Muscle of leg (tissue), 11 donors: ENCODE measurements around the gene KRT4. TPM values are rescaled to one million over a fixed set of nuclear protein-coding genes. Genes with fewer than 3 reads are reported as not detected.

Experiments
- DNase-seq: peaks from one replicate; pipeline ENCODE4 v3.0.0; 2013
- H3K27ac ChIP-seq: one replicate; pipeline ENCODE4 v1.5.1; 2013; ENCODE audit warnings: mild to moderate bottlenecking, low read length, control low read depth
- H3K27me3 ChIP-seq: one replicate; pipeline ENCODE4 v1.6.1; 2013; ENCODE audit warnings: low read length; ENCODE audit not compliant: control insufficient read depth, insufficient read depth
- H3K36me3 ChIP-seq: one replicate; pipeline ENCODE4 v1.6.1; 2013; ENCODE audit warnings: low read length; ENCODE audit not compliant: control insufficient read depth, insufficient read depth
- H3K4me1 ChIP-seq: one replicate; pipeline ENCODE4 v1.6.1; 2013; ENCODE audit warnings: low read length; ENCODE audit not compliant: control insufficient read depth, insufficient read depth
- H3K4me3 ChIP-seq: one replicate; pipeline ENCODE4 v1.5.1; 2013; ENCODE audit warnings: low read length, control low read depth
- H3K9me3 ChIP-seq: replicated peaks from 2 replicates; pipeline ENCODE4 v1.6.1; 2013; ENCODE audit warnings: low read depth, low read length; ENCODE audit not compliant: control insufficient read depth
- WGBS: methylation state at CpG from one replicate; pipeline ENCODE4 v1.1.5; 2013; ENCODE audit warnings: missing lambda C conversion rate; ENCODE audit not compliant: insufficient coverage; 5-methylcytosine and 5-hydroxymethylcytosine counted together
- polyA plus RNA-seq, 8 donors: library from polyadenylated mRNA; unstranded; fragments of 120-200 nt; gene quantifications; one replicate each; pipeline versions ENCODE4 v1.2.1 to v1.2.3, GENCODE V29; 2013; ENCODE audit warnings: inconsistent platforms in 1 of 8, low replicate concordance in 1 of 8; ENCODE audit not compliant: insufficient read length in 8 of 8, insufficient read depth in 1 of 8
- total RNA-seq: library from RNA; stranded (reverse); fragments of 120-200 nt; gene quantifications from one replicate; pipeline ENCODE4 v1.2.4, GENCODE V29; 2013

The KRT4 gene
- total and polyA plus RNA-seq, 9 donors = 0.04 to 178 (median 0.44) TPM; not detected in 1

GRCh38 chr12:52781399-52782082 lies 32.4 kb downstream of the KRT4 start:
- peaks cover 12% of the 10 kb centered on the region for H3K27me3 ChIP-seq
- no peak for DNase-seq
- H3K27ac ChIP-seq = no peak overlapping the region
- H3K9me3 ChIP-seq = no peaks in the 10 kb centered on the region
- no peaks in the 10 kb centered on the region for H3K36me3 ChIP-seq
- H3K4me3 ChIP-seq = no peak overlapping the region
- 80% methylated on average over 1 of the region's 4 CpGs for WGBS
- no peaks in the 10 kb centered on the region for H3K4me1 ChIP-seq

DNA sequence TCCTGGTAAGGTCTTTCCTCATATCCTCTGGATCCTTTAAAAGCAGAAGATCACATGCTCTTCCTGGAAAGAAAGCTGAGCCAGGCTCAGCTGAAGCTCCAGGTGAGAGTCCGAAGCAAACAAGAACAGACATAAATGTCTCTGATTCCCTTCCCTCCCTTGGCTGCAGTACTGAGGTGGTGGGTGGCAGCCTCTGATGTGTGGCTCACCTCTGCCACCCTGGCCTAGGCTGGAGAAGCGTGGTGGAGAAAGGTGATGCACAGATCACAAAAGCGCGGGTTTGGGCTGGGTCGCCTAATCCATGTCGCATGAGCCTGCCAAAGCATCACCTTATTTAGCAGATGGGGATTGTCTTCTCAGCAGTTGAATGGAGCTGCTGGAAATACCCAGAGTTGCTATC lies 34.0 kb downstream of the KRT4 start:
- Histone ChIP-seq H3K36me3 (no peaks in the 10 kb centered on the region), H3K4me1 (no peaks in the 10 kb centered on the region), H3K27ac (no peak overlapping the region), H3K9me3 (no peaks in the 10 kb centered on the region), H3K27me3 (peaks cover 18% of the 10 kb centered on the region), H3K4me3 (no peak overlapping the region)
- DNase-seq = no peak
- WGBS = 100% methylated on average over 4 of the region's 6 CpGs

DNA sequence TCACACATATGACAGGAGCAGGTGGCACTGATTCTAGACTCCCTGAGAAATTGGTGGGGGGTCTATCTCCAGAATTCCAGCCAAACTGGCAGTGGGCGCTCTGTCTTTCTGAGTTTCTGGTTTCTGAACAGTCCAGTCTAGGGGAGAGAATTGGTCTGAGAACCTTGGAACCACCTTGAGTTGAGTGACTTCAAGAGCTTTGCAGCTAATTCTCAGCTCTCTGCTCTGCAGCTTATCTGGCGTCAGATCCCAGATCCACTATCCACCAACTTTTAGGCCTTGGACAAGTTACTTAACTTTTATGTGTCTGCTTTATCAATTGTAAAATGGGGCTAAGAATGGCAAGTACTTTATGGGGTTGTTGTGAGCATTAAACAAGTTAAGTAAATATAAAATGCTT lies 35.1 kb downstream of the KRT4 start:
- no peak for DNase-seq
- no peaks in the 10 kb centered on the region for H3K9me3 ChIP-seq
- H3K27me3 ChIP-seq = peaks cover 18% of the 10 kb centered on the region
- H3K4me3 ChIP-seq = no peak overlapping the region
- H3K36me3 ChIP-seq = no peaks in the 10 kb centered on the region
- no peaks in the 10 kb centered on the region for H3K4me1 ChIP-seq
- no peak overlapping the region for H3K27ac ChIP-seq
- no CpG with 5 or more reads among the region's 2 CpGs for WGBS

- peaks cover 19% of the 10 kb centered on the region for H3K27me3 ChIP-seq
- no peaks in the 10 kb centered on the region for H3K36me3 ChIP-seq
- H3K4me1 ChIP-seq = no peaks in the 10 kb centered on the region
- no peaks in the 10 kb centered on the region for H3K9me3 ChIP-seq
- no peak overlapping the region for H3K4me3 ChIP-seq
- no peak for DNase-seq
- no peak overlapping the region for H3K27ac ChIP-seq
- WGBS = 93% methylated on average over 2 of the region's 4 CpGs
Observed at GRCh38 chr12:52777566-52777965, 36.4 kb downstream of the KRT4 start.

GRCh38 chr12:52776913-52777395 lies 37.0 kb downstream of the KRT4 start, which contains the start of gene KRT76:
Gene KRT76 (minus strand): TSS chr12:52777345. CDS start chr12:52777291, 54 bp downstream.
- H3K27me3 ChIP-seq = peaks cover 21% of the 10 kb centered on the region
- no peak within 1 kb of the TSS for H3K27ac ChIP-seq
- H3K4me1 ChIP-seq = no peaks in the 10 kb centered on the region
- no peak within 1 kb of the TSS for H3K4me3 ChIP-seq
- no peaks in the 10 kb centered on the region for H3K36me3 ChIP-seq
- WGBS = 67% methylated on average over 5 of the region's 8 CpGs
- no peaks in the 10 kb centered on the region for H3K9me3 ChIP-seq
- DNase-seq = no peak

- WGBS = 80% methylated on average over 2 of the region's 5 CpGs
- Histone ChIP-seq H3K4me1 (no peaks in the 10 kb centered on the region), H3K27ac (no peak overlapping the region), H3K36me3 (no peaks in the 10 kb centered on the region), H3K9me3 (no peaks in the 10 kb centered on the region), H3K27me3 (peaks cover 21% of the 10 kb centered on the region), H3K4me3 (no peak overlapping the region)
- DNase-seq = no peak
Observed at GRCh38 chr12:52776435-52776834, 37.5 kb downstream of the KRT4 start.

GRCh38 chr12:52774629-52775250 lies 39.2 kb downstream of the KRT4 start:
- Histone ChIP-seq H3K27ac (no peak overlapping the region), H3K27me3 (peaks cover 16% of the 10 kb centered on the region), H3K36me3 (no peaks in the 10 kb centered on the region), H3K4me3 (no peak overlapping the region), H3K9me3 (no peaks in the 10 kb centered on the region), H3K4me1 (no peaks in the 10 kb centered on the region)
- DNase-seq = no peak
- WGBS = 55% methylated on average over 6 of the region's 8 CpGs

DNA sequence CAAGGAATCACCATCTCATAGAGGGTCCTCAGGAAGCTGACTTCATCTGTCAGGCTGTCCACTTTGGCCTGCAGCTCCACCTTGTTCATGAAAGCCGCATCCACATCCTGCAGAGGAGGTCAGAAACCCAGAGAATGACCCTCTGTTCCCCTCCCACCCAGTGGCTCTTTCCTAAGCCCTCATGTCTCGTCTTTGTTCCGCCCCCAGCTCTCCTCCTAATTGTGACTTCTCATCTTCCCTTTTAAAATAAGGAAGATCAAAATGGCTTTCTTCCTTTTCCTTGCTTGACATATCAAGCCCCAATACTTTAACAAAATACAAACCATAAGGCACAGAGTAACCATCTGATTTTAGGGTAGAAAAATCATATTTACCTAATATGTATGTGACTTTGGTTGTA lies 41.1 kb downstream of the KRT4 start:
- H3K27ac ChIP-seq = no peak overlapping the region
- no peak for DNase-seq
- no peaks in the 10 kb centered on the region for H3K9me3 ChIP-seq
- peaks cover 13% of the 10 kb centered on the region for H3K27me3 ChIP-seq
- WGBS = 53% methylated on average over 3 of the region's 3 CpGs
- H3K4me3 ChIP-seq = no peak overlapping the region
- no peaks in the 10 kb centered on the region for H3K4me1 ChIP-seq
- H3K36me3 ChIP-seq = no peaks in the 10 kb centered on the region

DNA sequence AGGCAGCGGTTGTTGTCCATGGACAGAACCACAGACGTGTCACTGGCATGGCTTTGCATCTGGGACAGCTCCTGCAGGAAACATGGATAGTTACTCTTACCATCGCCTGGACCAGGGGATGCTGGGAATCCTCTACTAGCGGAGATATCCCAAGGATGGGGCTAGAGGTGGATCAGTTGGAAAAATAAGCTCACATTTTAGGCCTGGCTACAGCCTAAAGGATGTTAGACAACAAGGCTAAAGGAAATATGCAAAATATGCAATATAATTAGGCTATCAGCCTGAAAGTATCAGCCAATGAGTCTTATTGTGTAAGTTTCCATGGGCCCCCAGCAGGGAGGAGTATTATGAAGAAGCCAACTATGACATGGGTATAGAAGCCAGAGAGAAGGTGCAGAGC lies 41.7 kb downstream of the KRT4 start:
- Histone ChIP-seq H3K4me1 (no peaks in the 10 kb centered on the region), H3K36me3 (no peaks in the 10 kb centered on the region), H3K4me3 (no peak overlapping the region), H3K27ac (no peak overlapping the region), H3K27me3 (peaks cover 12% of the 10 kb centered on the region), H3K9me3 (no peaks in the 10 kb centered on the region)
- no peak for DNase-seq
- WGBS = 84% methylated on average over 4 of the region's 4 CpGs

GRCh38 chr12:52771505-52771904 lies 42.4 kb downstream of the KRT4 start:
- no peaks in the 10 kb centered on the region for H3K36me3 ChIP-seq
- peak; percentile 4 for DNase-seq

More at GRCh38 chr12:52771505-52771904, 42.4 kb downstream of the KRT4 start:
- H3K4me1 ChIP-seq = no peaks in the 10 kb centered on the region
- no peaks in the 10 kb centered on the region for H3K9me3 ChIP-seq
- no peak overlapping the region for H3K27ac ChIP-seq
- H3K4me3 ChIP-seq = no peak overlapping the region
- WGBS = 67% methylated on average over 4 of the region's 4 CpGs
- H3K27me3 ChIP-seq = peaks cover 10% of the 10 kb centered on the region
